HG03521 (cell line): Measurements from ENCODE around the gene PTPRM.

Experiments used
- ATAC-seq: cut with Tn5 transposase; IDR thresholded peaks from one replicate; pipeline ENCODE4 v1.9.1; 2021; ENCODE audit warnings: mild to moderate bottlenecking, moderate library complexity; ENCODE audit not compliant: unreplicated experiment

PTPRM gene

DNA sequence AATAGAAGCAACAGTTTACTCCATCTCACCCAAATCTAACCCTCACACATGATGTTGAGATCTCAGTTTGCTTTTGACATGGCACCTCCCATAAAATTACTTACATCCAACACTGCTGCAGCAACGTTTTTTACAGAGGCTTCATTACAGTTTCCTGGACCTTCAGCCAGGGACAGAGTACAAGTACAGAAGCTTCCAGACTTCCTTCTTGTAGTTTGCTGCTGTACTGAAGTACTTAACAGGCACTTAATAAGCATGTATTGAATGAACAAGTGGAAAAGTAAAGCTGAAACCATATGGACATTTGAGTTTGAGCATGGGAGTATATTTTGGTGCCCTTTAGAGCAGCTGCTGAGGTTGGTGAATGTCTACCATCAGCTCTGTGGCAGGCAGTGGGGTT is 514.2 kb downstream of the PTPRM start:
- ATAC-seq = no peak

DNA sequence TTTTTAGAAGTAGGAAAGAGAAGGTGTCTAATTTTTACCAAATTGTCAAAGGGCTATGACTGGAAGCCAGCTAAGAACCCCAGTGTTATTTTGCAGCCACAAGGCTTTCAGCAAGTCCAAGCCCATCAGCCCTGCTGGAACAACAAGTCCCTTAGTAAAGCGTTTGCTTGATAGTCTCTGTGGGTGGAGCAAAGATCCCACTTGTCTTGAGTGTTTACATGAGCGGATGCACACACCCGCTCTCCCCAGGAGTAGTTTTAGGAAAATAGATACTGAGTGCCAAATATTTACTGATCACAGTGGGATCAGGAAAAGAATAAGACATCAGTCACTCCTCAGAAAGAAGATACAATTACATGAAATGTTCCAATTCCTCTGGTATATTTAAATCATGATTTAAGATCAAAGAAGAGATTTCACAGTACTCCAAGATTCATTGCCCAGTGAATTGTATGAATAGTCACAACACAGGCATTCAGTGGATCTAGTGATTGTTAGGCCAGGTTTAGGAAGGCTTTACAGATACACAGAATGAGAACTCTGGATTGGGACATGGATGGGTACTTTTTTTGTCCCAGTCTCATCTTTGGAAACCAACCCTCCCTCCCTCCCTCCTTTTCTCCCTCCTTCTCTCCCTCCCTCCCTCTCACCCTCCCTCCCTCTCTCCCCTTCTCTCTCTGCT is 514.9 kb downstream of the PTPRM start:
- no peak for ATAC-seq

DNA sequence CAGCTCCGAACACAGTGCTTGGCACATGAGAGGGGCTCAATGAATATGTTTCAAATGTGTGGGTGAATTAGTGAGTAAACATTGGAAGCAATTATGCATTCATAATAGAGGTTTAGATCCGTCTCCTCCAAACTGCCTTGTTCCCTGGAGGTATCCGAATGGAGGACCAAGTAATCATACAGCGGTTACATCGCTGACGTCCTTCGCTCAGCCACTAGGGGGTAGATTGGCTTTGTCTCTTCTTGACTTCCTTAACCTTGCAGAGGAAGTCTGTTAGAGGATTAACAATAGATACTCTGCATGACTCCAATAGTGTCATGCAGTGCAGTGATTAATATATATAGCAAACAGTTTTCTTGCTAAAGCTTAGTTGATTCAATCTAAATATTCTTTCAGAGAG is 517.0 kb downstream of the PTPRM start:
- ATAC-seq = no peak

GRCh38 chr18:8088626-8089025 is 521.5 kb downstream of the PTPRM start:
- no peak for ATAC-seq

- ATAC-seq = no peak
These were observed 523.9 kb downstream of the PTPRM start for GRCh38 chr18:8091035-8091434.

GRCh38 chr18:8095947-8096570 is 528.9 kb downstream of the PTPRM start:
- ATAC-seq = no peak

DNA sequence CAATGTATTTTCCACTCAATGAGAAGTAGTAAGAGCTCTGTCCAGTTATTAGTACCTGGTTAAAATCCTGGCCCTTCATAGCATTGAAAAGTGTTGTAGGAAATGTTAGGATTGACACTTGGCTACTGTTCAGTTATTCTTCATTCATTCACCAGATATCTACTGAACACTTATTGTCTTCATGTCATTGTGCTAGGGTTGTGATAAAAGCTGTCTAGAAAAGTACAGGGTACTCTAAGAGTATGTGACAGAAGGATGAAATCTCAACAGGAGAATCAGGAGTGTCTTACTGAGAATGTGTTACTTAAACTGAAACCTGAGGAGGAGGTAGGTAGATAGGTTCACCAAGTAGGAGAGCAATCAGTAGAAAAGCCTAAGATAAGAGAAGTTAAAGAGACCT is 530.3 kb downstream of the PTPRM start:
- no peak for ATAC-seq

DNA sequence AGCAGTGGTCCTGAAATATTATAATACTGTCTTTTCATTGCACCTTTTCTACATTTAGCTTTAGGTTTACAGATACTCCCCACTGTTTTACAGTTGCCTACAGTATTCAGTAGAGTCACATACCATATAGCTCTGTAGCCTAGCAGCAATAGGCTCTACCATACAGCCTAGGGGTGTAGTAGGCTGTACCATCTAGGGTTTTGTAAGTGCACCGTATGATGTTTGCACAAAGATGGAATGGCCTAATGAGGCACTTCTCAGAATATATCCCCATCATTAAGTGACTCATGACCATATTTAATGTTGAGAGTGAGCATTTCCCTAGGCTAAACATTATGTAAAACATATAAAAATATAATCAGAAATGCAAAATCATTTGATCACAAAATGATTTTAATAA is 530.8 kb downstream of the PTPRM start:
- ATAC-seq = no peak

DNA sequence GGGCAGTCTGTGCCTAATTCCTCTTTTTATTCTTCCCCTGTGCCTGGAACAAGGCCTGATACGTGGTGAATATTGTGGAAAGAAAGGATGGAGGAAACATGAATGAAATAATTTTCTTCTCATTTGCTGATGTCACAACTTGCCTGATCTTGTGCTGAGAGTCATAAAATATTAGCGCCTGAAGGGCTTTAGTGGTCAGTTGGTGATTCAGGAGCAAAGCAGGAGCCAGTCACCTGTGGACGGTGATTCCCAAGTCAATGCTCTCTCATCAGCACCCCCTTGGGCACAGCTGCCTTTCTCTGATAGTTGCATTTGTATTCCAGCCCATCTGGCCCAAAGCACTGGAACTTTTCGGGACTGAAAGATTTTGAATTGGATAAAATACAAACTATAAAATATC is 539.5 kb downstream of the PTPRM start:
- no peak for ATAC-seq

GRCh38 chr18:8107426-8107825 is 540.3 kb downstream of the PTPRM start:
- no peak for ATAC-seq

DNA sequence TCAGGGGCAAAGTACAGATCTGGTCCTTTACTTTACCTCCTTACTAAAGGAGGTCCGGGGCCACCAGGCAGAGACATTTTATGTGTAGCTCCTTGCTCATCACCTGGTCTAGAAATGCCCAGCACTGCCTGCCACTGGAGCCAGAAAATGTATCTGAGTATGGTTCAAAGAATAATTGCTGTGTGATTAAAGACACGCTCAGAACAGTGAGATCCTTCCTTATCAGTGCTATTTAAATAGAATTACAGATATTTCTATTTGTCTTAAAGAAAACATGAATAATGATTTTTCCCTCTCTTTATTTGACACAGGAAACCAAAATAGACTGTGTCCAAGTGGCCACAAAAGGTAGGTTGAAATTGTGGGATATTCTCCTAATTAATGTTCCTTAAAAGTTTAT is 547.4 kb downstream of the PTPRM start:
- no peak for ATAC-seq

DNA sequence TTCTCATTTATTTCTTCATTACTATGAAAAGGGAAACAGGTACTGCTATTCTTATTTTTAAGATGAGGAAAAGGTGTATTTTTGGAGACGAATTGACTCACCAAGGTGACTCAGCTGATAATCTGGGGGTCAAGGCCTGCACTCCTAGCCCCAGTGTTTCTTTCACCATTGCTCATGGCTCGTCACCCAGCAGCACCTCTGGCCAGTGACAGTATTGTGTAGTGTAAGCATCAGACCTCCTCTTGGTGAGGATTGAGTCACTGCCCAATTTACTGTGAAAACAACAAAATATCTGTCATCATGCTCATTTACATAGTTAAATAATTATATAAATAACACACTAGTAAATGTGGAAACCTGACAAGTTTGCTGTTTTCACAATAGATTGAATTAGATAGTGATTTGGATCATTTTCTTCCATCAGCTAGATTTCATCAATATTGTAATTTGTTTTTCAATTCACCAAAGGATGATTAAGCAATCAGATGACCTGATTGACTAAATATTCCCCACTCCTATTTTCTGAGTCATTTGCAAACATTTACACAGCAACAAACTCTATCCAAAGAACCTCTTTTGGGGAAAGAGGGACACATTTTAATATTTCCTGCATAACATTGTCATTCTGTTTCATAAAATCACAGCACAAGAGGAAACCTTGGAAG is 549.4 kb downstream of the PTPRM start:
- ATAC-seq = no peak

GRCh38 chr18:8117006-8117371 is 549.9 kb downstream of the PTPRM start:
- no peak for ATAC-seq

- no peak for ATAC-seq
These were observed 554.0 kb downstream of the PTPRM start for GRCh38 chr18:8121101-8121500.

- no peak for ATAC-seq
These were observed 554.9 kb downstream of the PTPRM start for GRCh38 chr18:8121942-8122480.

DNA sequence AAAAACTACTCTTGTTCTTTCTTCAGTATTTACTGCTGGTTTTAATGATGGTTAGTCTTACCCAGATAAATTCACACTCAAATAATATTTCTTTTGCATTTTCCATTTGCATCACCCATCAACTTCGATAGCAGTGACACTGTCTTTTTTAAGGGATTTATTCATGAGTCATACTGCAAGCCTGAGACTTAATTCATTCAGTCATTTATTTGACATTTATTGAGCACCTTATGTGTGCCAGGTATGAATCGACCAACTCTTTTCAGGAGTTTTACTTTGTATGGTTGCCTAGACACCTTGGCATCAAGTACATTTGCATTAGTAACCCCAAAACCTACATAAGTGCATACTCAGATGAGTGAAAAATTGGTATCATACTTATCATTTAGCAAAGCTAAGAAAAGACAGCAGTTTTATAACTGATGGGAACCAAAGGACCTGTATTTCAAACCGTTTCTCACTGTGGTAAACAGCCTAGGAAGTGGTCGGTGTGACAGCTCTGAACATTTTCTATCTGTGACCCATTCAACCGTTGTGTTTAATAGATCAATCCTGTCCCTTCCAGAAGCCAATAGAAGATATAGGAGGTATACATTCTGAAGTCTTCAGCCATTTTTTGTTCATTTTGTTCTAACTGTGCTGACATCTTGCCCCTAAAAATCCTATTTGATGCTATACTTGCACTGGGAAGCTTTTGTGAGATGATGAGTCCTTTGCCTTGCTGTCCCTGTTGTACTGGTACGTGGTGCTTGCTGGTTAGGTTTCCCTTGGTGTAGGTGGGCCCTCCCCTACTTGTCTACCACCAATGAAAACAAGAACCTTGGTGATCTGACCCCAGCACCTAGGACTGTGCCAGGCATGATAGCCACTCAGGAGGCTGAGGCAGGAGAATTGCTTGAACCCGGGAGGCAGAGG is 557.4 kb downstream of the PTPRM start:
- no peak for ATAC-seq

DNA sequence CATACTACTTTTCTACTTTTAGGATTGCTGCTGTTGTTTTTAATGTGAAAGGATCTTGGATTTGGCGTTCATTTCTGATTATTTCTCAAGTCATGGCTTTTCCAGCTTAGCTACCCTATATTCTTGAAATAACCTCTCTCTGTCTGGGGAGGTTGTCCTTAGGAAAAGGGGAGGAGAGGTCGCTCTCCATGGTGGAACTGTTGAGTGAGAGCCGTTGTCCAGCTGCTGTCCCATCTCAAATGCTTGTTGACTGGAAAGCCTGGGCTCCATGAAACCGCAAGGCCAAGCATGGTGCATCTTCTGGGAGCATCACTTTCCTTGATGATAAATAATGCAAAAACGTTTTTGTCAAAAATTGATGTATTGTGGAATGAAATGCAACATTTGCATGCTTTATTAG is 563.0 kb downstream of the PTPRM start:
- ATAC-seq = no peak

DNA sequence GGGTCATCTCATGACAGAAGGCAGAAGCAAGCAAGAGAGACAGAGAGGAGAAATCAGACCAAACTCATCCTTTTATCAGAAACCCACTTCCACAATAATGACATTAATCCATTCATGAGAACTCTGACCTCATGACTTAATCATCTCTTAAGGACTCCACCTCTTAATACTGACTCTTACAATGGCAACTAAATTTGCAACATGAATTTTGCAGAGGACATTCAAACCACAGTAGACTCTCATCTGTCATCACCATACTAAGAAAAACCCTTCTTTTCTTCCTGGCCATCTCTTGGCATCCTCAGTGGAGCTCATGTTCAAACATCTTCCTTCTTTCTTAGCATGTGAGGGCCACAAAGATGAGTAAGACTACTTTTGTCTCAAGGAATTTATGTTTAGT is 565.9 kb downstream of the PTPRM start:
- ATAC-seq = no peak

DNA sequence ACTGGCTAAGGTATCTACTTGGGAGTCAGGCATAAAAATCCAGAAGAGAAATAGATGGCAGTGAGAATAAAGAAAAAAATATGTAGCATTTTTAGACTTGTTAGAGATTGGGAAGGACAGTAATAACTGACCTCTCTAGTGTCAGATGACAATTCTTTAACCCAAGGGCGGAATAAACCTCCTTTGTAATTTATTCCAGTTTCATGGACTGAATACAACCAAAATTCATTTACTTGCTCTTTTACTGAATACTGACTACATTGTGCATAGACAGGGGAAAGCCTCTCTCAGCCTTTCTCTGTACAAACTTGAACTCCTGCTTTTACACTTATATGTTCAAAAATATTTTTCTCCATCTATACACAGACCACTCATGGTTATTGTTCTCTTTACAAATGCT is 566.8 kb downstream of the PTPRM start:
- ATAC-seq = no peak

DNA sequence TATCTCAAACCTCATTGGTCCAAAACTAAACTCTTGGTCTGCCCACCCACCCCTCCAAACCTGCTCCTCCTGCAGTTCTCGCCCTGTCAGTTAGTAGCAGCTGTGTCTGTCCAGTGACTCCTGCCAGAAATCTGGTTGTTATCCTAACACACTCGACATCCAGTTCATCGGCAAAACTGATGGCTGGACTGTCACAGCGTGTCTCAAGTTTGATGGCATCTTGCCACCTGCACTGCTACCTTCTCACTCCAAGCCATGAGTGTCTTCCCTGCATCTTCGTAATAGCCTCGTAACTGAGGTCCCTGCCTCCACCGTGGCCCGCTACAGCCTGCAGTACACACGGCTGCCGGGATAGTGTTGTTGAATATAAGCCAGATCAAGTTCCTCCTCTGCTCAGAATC is 572.0 kb downstream of the PTPRM start:
- ATAC-seq = no peak

GRCh38 chr18:8139891-8140406 is 572.8 kb downstream of the PTPRM start:
- no peak for ATAC-seq
